ENCODE data around the gene CLDN9.

DNA sequence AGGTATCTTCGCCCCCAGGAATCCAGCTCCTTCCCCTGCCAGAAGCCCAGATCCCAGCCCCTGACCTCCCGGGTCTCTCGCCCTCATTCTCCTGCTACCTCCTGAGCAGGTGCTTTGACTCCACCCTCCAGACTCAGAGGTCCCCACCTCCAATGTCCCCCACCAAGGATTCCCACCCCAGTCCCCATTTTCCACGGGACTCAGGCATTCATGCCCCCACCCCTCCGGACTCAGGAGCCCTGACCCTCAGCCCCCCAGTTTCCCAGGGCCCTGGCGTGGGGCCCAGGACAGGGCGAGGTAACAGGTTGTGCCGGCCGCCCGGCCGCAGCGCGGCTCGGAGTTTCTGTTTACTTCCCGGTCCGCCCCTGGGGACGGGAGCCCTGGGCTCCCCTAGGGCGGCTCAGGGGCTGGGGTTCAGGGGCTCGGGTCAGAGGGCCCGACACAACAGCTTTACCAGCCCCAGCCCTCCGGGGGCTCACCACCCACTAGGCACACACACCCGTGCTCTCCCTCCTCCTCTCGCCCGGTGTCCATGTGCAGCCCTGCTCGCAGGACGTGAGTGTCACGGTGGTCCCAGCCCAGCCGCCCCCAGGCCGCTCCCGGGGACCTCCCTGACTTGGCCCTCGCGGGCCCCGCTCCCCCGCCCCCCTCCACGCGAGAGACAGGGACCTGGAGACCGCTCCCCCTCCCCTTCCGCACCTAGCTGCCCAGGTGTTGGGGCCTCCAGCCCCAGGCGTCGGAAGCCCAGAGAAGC lies 23.4 kb downstream of the CLDN9 start:
- TF ChIP-seq FOSB (CRISPR knock-in tag; IDR thresholded peaks at IDR 0.05) (no peak), NPAS2 (CRISPR knock-in tag; IDR thresholded peaks at IDR 0.05; ENCODE audit: borderline replicate concordance) (no peak), NFE2L2 (conservative IDR thresholded peaks at IDR 0.05; ENCODE audit: low read length) (no peak), HOXB13 (CRISPR knock-in tag; IDR thresholded peaks at IDR 0.05; ENCODE audit: low read depth) (no peak), RFX5 (IDR thresholded peaks at IDR 0.05) (no peak), RAD21 (conservative IDR thresholded peaks at IDR 0.05 in 1 of 2, IDR thresholded peaks at IDR 0.05 in 1 of 2) (no peak), POLR2A (IDR thresholded peaks at IDR 0.05; ENCODE audit: low read length) (no peak), KDM5A (IDR thresholded peaks at IDR 0.05) (no peak), CEBPB (IDR thresholded peaks at IDR 0.05) (no peak), MAFK (IDR thresholded peaks at IDR 0.05; ENCODE audit: partially characterized antibody) (no peak), CHD2 (IDR thresholded peaks at IDR 0.05; ENCODE audit: low read length, partially characterized antibody) (no peak), SREBF2 (IDR thresholded peaks at IDR 0.05) (no peak)
- TF ChIP-seq, protein P1, sequence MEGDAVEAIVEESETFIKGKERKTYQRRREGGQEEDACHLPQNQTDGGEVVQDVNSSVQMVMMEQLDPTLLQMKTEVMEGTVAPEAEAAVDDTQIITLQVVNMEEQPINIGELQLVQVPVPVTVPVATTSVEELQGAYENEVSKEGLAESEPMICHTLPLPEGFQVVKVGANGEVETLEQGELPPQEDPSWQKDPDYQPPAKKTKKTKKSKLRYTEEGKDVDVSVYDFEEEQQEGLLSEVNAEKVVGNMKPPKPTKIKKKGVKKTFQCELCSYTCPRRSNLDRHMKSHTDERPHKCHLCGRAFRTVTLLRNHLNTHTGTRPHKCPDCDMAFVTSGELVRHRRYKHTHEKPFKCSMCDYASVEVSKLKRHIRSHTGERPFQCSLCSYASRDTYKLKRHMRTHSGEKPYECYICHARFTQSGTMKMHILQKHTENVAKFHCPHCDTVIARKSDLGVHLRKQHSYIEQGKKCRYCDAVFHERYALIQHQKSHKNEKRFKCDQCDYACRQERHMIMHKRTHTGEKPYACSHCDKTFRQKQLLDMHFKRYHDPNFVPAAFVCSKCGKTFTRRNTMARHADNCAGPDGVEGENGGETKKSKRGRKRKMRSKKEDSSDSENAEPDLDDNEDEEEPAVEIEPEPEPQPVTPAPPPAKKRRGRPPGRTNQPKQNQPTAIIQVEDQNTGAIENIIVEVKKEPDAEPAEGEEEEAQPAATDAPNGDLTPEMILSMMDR (IDR thresholded peaks at IDR 0.05) = no peak
- TF ChIP-seq, protein P2, sequence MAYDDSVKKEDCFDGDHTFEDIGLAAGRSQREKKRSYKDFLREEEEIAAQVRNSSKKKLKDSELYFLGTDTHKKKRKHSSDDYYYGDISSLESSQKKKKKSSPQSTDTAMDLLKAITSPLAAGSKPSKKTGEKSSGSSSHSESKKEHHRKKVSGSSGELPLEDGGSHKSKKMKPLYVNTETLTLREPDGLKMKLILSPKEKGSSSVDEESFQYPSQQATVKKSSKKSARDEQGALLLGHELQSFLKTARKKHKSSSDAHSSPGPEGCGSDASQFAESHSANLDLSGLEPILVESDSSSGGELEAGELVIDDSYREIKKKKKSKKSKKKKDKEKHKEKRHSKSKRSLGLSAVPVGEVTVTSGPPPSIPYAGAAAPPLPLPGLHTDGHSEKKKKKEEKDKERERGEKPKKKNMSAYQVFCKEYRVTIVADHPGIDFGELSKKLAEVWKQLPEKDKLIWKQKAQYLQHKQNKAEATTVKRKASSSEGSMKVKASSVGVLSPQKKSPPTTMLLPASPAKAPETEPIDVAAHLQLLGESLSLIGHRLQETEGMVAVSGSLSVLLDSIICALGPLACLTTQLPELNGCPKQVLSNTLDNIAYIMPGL (CRISPR knock-in tag; IDR thresholded peaks at IDR 0.05; ENCODE audit: borderline replicate concordance) = no peak

Data from A549 (cell line).